LHCN-M2 (cell line): Measurements from ENCODE around the gene TP53I11. TPM values are rescaled to one million over a fixed set of nuclear protein-coding genes. Genes with fewer than 3 reads are reported as not detected.

ENCODE experiments used
- DNase-seq: peaks from one replicate; pipeline ENCODE4 v3.0.0-alpha.2; 2012; ENCODE audit warnings: low read depth
- total RNA-seq: library from RNA; depleted of rRNA; stranded (reverse); fragments of >200 nt; gene quantifications from 2 replicates; pipeline ENCODE4 v1.2.3, GENCODE V29; 2014

TP53I11 gene
- total RNA-seq, 1 experiment from 2014 or later, result 21.6 TPM

DNA sequence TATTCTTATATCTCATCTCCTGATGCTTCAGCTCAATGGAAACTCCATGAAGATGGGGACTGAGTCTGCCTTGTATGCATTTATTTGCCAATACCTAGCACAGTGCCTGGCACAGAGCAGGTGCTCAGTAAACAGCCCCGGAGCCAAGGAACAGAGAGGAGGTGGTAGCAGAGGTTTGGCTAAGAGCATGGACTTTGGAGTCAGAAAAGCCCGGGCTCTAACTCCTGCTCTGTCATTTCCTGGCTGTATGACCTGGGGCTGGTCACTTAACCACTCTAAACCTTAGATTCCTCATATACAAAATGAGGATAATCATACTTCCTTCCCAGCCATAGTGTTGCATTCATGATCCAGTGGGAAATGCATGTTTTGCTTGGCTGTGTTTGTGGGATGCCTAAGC is 36.6 kb downstream of the TP53I11 start:
- no peak for DNase-seq

GRCh38 chr11:44913502-44913901 is 37.2 kb downstream of the TP53I11 start:
- no peak for DNase-seq

GRCh38 chr11:44912270-44912987 is 38.3 kb downstream of the TP53I11 start:
- no peak for DNase-seq

DNA sequence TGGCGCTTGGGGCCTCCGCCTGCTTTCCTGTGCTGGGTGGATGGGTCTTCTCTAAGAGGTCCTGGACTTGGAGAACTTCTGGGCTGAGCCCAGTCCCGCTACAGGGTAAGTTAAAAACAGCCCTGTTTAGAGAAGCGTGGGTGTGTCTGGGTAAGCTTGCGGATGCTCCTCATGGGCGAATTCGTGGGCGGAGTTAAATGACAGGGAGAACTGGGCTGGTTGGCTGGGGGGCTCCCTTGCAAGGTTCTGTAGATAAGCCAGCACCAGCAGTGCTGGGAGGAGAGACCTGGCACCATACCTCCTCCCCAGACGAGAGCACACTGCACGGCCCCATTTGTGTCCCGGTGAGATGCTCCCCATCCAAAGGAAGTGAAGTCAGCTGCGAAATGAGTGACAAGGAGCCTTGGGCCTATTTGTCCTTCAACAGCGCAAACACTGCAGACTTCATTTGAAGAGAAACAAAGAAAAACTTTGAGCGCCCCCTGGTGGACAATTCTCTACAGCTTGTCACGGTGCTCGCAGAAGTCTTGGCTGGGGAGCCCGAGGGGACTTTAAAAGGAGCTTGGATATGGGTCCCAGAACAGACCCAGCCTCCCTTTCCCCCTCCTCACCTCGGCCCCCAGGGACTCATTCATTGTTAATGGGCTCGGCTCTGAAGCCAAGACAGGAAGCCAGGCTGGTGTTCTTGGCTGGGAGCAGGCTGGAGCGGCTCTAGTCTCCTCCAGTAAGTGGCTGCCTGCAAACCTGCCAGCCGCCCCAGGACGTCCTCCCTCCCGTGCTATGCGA is 39.5 kb downstream of the TP53I11 start:
- peak; percentile 67 for DNase-seq

DNA sequence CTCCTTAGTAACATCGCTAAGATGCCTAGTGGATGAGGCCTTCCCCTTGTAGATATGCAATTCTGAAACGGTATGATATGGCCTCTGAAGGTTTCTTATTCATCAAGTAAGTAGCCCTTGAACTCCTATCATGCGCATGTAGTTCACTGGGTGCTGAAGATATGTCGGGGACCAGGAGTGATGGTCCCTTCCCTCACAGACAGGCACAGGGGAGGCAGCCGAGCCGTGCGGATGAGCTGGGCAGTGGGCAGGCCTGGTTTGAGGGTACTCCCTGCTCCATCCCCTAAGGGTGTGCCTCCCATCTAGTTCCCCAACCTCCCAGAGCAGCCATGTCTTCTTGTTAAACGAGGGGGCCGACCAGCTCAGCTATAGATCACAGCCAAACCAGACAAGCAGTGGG is 40.1 kb downstream of the TP53I11 start:
- no peak for DNase-seq

- no peak for DNase-seq
These were observed 41.1 kb downstream of the TP53I11 start for GRCh38 chr11:44909557-44909956.

DNA sequence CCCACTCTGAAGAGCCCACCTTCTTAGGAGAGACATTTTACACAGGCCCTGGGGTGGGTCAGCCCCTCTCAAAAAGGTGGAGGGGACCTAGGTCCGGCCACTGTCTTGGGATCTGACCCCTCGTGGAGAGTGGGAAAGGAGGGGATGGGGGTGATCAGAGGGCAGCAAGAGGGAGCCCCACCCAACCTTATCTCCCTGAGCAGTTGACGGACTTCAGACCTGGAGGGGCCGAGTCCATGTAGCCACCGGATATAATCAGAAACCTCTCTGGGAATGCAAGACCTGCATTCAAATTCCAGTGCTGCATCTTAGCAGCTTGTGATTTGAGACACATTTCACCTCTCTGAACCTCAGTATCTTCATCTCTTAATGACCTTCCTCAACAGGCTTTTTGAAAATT is 44.0 kb downstream of the TP53I11 start:
- DNase-seq, result no peak

DNA sequence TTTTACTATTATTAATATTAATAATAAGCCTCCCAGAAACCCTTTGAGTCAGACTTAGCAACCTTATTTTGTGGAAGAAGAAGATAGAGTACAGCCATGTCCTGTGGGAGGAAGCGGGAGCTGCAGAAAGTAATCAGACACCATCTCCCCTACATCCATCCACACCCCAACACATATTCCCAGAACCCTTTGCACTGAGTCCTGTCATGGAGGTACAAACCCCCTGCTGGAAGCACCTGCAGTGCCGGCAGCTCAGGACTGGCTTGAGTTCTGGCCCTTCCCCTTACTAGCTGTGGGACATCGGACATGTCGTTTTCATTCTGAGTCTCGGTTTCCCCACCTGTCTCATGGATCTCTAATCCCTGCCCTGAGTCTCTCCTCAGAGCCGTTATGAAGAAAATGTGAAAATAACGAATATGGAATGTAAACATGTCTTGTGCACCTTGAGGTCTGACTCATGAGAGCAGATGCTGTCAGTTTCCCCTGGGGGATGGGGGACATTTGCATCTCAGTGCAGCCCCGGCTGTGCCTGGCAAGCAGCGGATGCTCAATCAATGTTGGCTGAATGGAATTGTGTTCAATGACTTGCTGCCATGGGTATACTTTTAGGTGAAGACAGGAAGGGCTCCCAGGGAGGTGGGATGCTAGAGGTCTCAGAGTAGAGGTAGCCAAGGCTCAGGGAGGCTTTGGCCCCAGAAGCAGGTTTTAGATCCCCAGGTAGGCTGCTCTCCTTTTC is 45.4 kb downstream of the TP53I11 start:
- DNase-seq, result no peak

DNA sequence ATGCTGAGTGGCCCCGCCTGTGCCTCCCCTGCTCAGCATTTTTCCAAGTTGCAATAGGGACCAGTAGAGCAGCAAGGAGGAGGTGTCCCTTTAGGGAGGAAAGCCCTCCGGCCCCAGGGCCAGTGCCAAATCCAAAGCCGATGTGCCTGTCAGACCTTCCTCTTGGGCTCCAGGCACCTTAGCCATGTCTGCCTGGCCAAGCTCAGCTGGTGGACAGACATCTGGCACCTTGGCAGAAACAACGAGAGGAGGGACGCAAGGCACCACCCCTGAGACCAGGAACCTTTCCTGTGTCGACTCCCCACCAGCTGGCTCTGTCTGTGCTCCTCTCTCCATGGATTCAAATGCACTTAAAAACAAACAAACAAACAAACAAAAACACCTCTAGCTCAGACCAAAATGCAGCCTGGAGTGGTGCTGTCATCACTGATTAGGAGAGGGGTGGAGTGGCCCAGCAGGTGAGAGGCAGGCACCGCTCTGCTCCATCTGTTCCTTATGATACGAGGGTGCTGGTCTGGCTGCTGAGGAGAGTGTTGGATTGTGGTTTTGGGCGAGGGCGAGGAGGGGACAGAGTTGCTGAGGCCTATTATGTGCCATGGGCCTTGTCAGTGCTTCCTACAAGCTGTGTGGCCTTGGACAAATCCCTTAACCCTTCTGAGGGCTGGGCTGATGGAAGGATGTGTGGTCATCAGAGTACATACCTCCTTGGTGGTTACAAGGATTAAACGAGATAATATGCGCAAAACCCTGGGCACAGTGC is 46.2 kb downstream of the TP53I11 start:
- DNase-seq, result no peak

GRCh38 chr11:44903518-44903917 is 47.2 kb downstream of the TP53I11 start:
- no peak for DNase-seq

- no peak for DNase-seq
These were observed 47.6 kb downstream of the TP53I11 start for GRCh38 chr11:44903035-44903434.

DNA sequence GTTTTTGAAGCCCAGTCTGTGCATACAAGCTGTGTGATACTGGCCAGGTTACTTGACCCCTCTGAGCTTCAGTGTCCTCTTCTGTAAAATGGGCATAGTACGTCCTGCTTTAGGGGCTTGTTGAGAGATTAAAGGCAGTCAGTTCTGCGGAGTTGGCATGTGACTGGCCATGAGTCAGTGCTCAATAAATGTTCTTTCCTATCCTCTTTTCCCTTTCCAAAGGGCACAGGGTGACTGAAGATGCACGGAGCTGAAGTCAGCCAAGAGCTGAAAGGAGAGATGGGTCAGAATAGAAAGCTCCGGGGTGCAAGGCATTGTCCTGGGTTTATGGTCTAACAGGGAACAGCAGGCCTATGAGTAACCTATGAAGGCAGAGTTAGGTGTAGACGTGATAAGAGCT is 48.9 kb downstream of the TP53I11 start:
- DNase-seq, result no peak

- DNase-seq, result no peak
These were observed 49.5 kb downstream of the TP53I11 start for GRCh38 chr11:44901120-44901633.

- DNase-seq, result peak; percentile 62
These were observed 50.7 kb downstream of the TP53I11 start for GRCh38 chr11:44899959-44900358.

GRCh38 chr11:44893846-44894617 is 56.7 kb downstream of the TP53I11 start:
- peak; percentile 26 for DNase-seq

GRCh38 chr11:44893308-44893822 is 57.3 kb downstream of the TP53I11 start:
- DNase-seq, result no peak

DNA sequence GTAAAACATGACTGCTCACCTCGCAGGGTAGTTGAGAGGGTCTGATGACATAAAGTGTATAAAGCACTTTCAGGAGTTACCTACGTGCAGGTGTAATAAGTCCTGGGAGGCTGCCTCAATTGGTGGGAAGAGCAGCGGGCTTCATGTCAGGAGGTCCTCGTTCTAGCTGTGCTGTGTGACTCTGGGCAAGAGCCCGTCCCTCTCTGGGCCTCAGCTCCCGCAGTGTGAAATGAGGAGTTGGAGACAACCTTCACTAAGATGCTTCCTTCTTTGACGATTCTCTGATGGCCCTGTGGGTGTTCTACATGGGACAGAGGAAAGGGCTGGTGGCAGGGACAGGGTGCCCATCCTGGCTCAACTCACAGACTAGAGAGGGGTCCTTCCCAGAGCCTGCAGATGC is 57.8 kb downstream of the TP53I11 start:
- DNase-seq, result no peak

- DNase-seq, result peak; percentile 8
These were observed 61.4 kb downstream of the TP53I11 start for GRCh38 chr11:44889266-44889665.

- no peak for DNase-seq
These were observed 63.0 kb downstream of the TP53I11 start for GRCh38 chr11:44887636-44888035.

DNA sequence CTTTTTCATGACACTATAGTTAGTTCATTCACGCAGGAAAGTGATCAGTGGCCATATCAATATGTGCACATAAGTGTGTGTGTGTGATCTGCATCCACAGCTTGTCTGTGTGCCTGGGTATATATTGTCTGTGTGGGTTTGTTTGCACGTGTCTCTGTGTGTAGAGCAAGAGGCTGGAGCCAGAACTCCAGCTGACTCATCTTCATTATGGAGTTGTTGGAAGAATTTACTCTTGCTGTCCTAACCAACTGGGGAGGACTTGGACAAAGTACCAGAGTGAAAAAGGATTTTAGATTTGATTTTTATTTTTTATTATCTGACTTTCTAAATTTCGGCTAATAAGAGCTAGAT is 63.9 kb downstream of the TP53I11 start:
- DNase-seq, result peak; percentile 39
